CD14-positive monocyte (primary cell): ENCODE measurements around the gene LTBP1. TPM values are rescaled to one million over a fixed set of nuclear protein-coding genes. Genes with fewer than 3 reads are reported as not detected.

Experiments
- DNase-seq, 3 donors: peaks; one replicate each; pipeline ENCODE4 v3.0.0-alpha.2; 2011 to 2022
- H2AFZ ChIP-seq: 2 replicates; pipeline ENCODE4 v1.6.0; 2012; ENCODE audit warnings: mild to moderate bottlenecking, low read depth, low read length, inconsistent platforms; ENCODE audit not compliant: insufficient read depth, poor library complexity, severe bottlenecking
- H3K27ac ChIP-seq, 2 donors: 1 replicate in 1 of 2; 2 replicates in 1 of 2; pipeline ENCODE4 v1.5.1; 2012 to 2013; ENCODE audit warnings: low read length in 2 of 2, control low read depth in 1 of 2, inconsistent platforms in 1 of 2, low read depth in 1 of 2, mild to moderate bottlenecking in 1 of 2
- H3K27me3 ChIP-seq, 2 donors: one replicate each; pipeline versions ENCODE4 v1.6.0 to v1.6.1; 2011 to 2013; ENCODE audit warnings: low read length in 2 of 2; ENCODE audit not compliant: control insufficient read depth in 2 of 2, insufficient read depth in 2 of 2
- H3K36me3 ChIP-seq, 2 donors: replicated peaks in 1 of 2; 1 replicate in 1 of 2; 2 replicates in 1 of 2; pipeline versions ENCODE4 v1.5.1 to v1.6.1; 2012 to 2013; ENCODE audit warnings: low read length in 2 of 2, control low read depth in 1 of 2, inconsistent platforms in 1 of 2, mild to moderate bottlenecking in 1 of 2; ENCODE audit not compliant: insufficient read depth in 2 of 2, control insufficient read depth in 1 of 2
- H3K4me1 ChIP-seq, 2 donors: 1 replicate in 1 of 2; 2 replicates in 1 of 2; pipeline versions ENCODE4 v1.5.1 to v1.6.1; 2012 to 2013; ENCODE audit warnings: low read length in 2 of 2, control low read depth in 1 of 2, inconsistent platforms in 1 of 2, mild to moderate bottlenecking in 1 of 2, moderate library complexity in 1 of 2; ENCODE audit not compliant: insufficient read depth in 2 of 2, control insufficient read depth in 1 of 2
- H3K4me2 ChIP-seq: replicated peaks from 2 replicates; pipeline ENCODE3; 2012; ENCODE audit warnings: low read length, moderate library complexity, mild to moderate bottlenecking; ENCODE audit not compliant: poor library complexity, severe bottlenecking; ENCODE audit errors: extremely low read depth
- H3K4me3 ChIP-seq, 3 experiments: fragments of 200-600 bp in 1 of 3; sonication (generic) in 1 of 3; replicated peaks in 1 of 3; 1 replicate in 2 of 3; 2 replicates in 1 of 3; pipeline ENCODE4 v1.5.1; 2011 to 2013; ENCODE audit warnings: low read length in 3 of 3, mild to moderate bottlenecking in 3 of 3, control low read depth in 2 of 3, low read depth in 2 of 3, inconsistent platforms in 1 of 3, moderate library complexity in 1 of 3
- H3K79me2 ChIP-seq: 2 replicates; pipeline ENCODE4 v1.6.0; 2012; ENCODE audit warnings: mild to moderate bottlenecking, control low read depth, inconsistent platforms, low read length, moderate library complexity; ENCODE audit not compliant: insufficient read depth
- H3K9ac ChIP-seq: 2 replicates; pipeline ENCODE4 v1.6.0; 2017; ENCODE audit warnings: low read length, mild to moderate bottlenecking; ENCODE audit not compliant: insufficient read depth, poor library complexity, severe bottlenecking
- H3K9me3 ChIP-seq, 2 donors: replicated peaks in 1 of 2; 1 replicate in 1 of 2; 2 replicates in 1 of 2; pipeline versions ENCODE4 v1.5.1 to v1.6.1; 2012 to 2013; ENCODE audit warnings: low read length in 2 of 2, control low read depth in 1 of 2; ENCODE audit not compliant: control insufficient read depth in 1 of 2, insufficient read depth in 1 of 2
- H4K20me1 ChIP-seq: 2 replicates; pipeline ENCODE4 v1.6.0; 2012; ENCODE audit warnings: mild to moderate bottlenecking, low read length, control low read depth, moderate library complexity; ENCODE audit not compliant: insufficient read depth
- H3K27ac Mint-ChIP-seq, 7 donors: one replicate each; pipeline ENCODE4 v1.8.0; 2020; ENCODE audit warnings: mild to moderate bottlenecking in 7 of 7, mixed read lengths in 7 of 7, moderate library complexity in 6 of 7, inconsistent platforms in 2 of 7
- H3K27me3 Mint-ChIP-seq, 3 donors: one replicate each; pipeline ENCODE4 v1.8.0; 2021 to 2022; ENCODE audit warnings: low read depth in 3 of 3, mild to moderate bottlenecking in 3 of 3, mixed read lengths in 3 of 3, moderate library complexity in 3 of 3, inconsistent platforms in 1 of 3
- H3K36me3 Mint-ChIP-seq, 2 donors: one replicate each; pipeline ENCODE4 v1.8.0; 2020; ENCODE audit warnings: mixed read lengths in 2 of 2, inconsistent platforms in 1 of 2, mild to moderate bottlenecking in 1 of 2
- H3K4me1 Mint-ChIP-seq: one replicate; pipeline ENCODE4 v1.8.0; 2020; ENCODE audit warnings: mild to moderate bottlenecking, mixed read lengths
- H3K4me3 Mint-ChIP-seq, 2 donors: one replicate each; pipeline ENCODE4 v1.8.0; 2020; ENCODE audit warnings: mild to moderate bottlenecking in 2 of 2, mixed read lengths in 2 of 2, moderate library complexity in 1 of 2
- H3K9me3 Mint-ChIP-seq, 7 donors: one replicate each; pipeline ENCODE4 v1.8.0; 2020 to 2022; ENCODE audit warnings: mixed read lengths in 7 of 7, mild to moderate bottlenecking in 6 of 7, moderate library complexity in 6 of 7, inconsistent platforms in 2 of 7
- WGBS: methylation state at CpG from one replicate; pipeline ENCODE4 v1.1.5; 2013; ENCODE audit warnings: missing lambda C conversion rate; ENCODE audit not compliant: insufficient coverage; 5-methylcytosine and 5-hydroxymethylcytosine counted together
- intact Hi-C, 2 donors: fragments of 100-400 bp; cut with micrococcal nuclease; formaldehyde crosslinking; loops; one replicate each; pipeline versions ENCODE4 v1.15.0 to v1.15.1; 2023
- polyA plus RNA-seq, 3 donors: library from polyadenylated mRNA; depleted of rRNA in 1 of 3; unstranded in 2 of 3; stranded (reverse) in 1 of 3; fragments of 300-500 nt in 2 of 3; fragments of >200 nt in 1 of 3; fragmentation: Illumina TruSeq in 2 of 3; gene quantifications; 1 replicate in 2 of 3; 2 replicates in 1 of 3; pipeline ENCODE4 v1.2.3, GENCODE V29; 2012 to 2021
- TF ChIP-seq, protein P1 (sequence below): fragments of 200-600 bp; IDR thresholded peaks from one replicate; pipeline ENCODE4 v1.8.0; 2022; ENCODE audit warnings: antibody characterized with exemption, mild to moderate bottlenecking

Gene LTBP1
- polyA plus RNA-seq, 3 donors = 0.18 to 0.24 TPM; not detected in 1

DNA sequence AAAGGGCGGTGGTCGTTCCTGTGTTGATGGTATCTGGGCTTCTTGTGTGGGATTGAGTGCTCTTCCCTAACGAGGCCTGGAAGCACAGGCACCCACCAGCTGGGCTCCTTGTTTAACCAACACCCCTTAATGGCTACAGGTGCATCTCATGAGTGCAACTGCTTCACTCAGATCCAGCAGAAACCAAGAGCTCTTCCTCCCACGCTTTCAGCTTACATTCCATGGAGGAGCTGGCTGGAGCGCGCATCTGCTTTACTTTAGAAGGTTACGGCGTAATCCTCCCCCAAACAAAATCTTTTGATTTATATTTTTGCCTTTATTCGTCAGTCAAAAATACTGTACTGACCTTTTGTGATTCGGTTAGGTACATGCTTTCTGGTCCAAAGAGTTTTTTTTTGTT is 174.7 kb downstream of the LTBP1 start:
- TF ChIP-seq, protein P1, sequence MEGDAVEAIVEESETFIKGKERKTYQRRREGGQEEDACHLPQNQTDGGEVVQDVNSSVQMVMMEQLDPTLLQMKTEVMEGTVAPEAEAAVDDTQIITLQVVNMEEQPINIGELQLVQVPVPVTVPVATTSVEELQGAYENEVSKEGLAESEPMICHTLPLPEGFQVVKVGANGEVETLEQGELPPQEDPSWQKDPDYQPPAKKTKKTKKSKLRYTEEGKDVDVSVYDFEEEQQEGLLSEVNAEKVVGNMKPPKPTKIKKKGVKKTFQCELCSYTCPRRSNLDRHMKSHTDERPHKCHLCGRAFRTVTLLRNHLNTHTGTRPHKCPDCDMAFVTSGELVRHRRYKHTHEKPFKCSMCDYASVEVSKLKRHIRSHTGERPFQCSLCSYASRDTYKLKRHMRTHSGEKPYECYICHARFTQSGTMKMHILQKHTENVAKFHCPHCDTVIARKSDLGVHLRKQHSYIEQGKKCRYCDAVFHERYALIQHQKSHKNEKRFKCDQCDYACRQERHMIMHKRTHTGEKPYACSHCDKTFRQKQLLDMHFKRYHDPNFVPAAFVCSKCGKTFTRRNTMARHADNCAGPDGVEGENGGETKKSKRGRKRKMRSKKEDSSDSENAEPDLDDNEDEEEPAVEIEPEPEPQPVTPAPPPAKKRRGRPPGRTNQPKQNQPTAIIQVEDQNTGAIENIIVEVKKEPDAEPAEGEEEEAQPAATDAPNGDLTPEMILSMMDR = no peak
- no peak overlapping the region for H2AFZ ChIP-seq
- Mint-ChIP-seq H3K4me3 (no peak overlapping the region), H3K27ac (no peak overlapping the region), H3K27me3 (peaks cover 0 to 3% (median 0%) of the 10 kb centered on the region in 3 donors), H3K9me3 (peaks cover 0 to 7% (median 2%) of the 10 kb centered on the region in 7 donors), H3K4me1 (no peaks in the 10 kb centered on the region), H3K36me3 (no peaks in the 10 kb centered on the region)
- no peaks in the 10 kb centered on the region for H3K9me3 ChIP-seq
- H3K36me3 ChIP-seq = no peaks in the 10 kb centered on the region
- H4K20me1 ChIP-seq = no peaks in the 10 kb centered on the region
- no peak overlapping the region for H3K27ac ChIP-seq
- H3K27me3 ChIP-seq = no peaks in the 10 kb centered on the region
- no peaks in the 10 kb centered on the region for H3K79me2 ChIP-seq
- H3K4me2 ChIP-seq = no peak overlapping the region
- DNase-seq = no peak
- intact Hi-C loops = no loop called here
- 60% methylated on average over 1 of the region's 10 CpGs for whole genome bisulfite sequencing
- no peak overlapping the region for H3K9ac ChIP-seq
- H3K4me3 ChIP-seq = no peak overlapping the region
- no peaks in the 10 kb centered on the region for H3K4me1 ChIP-seq

DNA sequence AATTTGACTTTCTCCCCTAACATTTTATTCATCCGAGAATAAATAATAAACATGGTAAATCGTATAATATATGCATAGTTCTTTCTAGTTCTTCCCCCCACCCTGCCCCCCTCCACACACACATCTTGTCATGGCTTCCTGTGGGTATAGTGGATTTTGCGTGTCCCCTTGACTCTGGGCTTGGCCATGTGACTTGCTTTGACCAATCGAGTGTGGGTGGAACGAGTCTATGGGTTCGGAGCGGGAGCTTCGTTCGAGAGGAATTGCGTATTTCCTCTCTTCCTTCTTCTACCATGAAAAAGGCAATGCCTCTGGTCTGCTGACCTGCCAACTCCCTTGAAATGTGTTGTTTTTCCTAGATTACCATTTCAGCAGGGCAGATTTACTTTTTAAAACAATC is 175.2 kb downstream of the LTBP1 start:
- H3K9ac ChIP-seq = no peak overlapping the region
- TF ChIP-seq, protein P1 = no peak
- peaks cover 0 to 1% (median 0%) of the 10 kb centered on the region in 3 donors for H3K27me3 Mint-ChIP-seq
- no peaks in the 10 kb centered on the region for H3K4me1 ChIP-seq
- no peak for DNase-seq
- H3K36me3 Mint-ChIP-seq = no peaks in the 10 kb centered on the region
- no peaks in the 10 kb centered on the region for H3K4me1 Mint-ChIP-seq
- no peaks in the 10 kb centered on the region for H3K36me3 ChIP-seq
- intact Hi-C loops = no loop called here
- H3K4me3 ChIP-seq = no peak overlapping the region
- no peak overlapping the region for H2AFZ ChIP-seq
- H3K4me3 Mint-ChIP-seq = no peak overlapping the region
- H4K20me1 ChIP-seq = no peaks in the 10 kb centered on the region
- H3K27me3 ChIP-seq = no peaks in the 10 kb centered on the region
- no peaks in the 10 kb centered on the region for H3K79me2 ChIP-seq
- H3K9me3 ChIP-seq = no peaks in the 10 kb centered on the region
- no peak overlapping the region for H3K4me2 ChIP-seq
- H3K27ac ChIP-seq = no peak overlapping the region
- H3K9me3 Mint-ChIP-seq = peaks cover 0 to 7% (median 2%) of the 10 kb centered on the region in 7 donors
- 93% methylated on average over 3 of the region's 10 CpGs for WGBS
- no peak overlapping the region for H3K27ac Mint-ChIP-seq
